Stimulated activated CD8-positive, alpha-beta memory T cell treated with anti-CD3 and anti-CD28 coated beads, Interleukin-15, amount 100 ng/mL, for 24 hours (primary cell): ENCODE measurements around the gene FLRT1.
"Not testable (repeated sequence)": the region's sequence is repeated elsewhere in the genome, so short reads cannot be mapped to it uniquely, and the experiment has no call there.

ENCODE experiments used
- DNase-seq: peaks from one replicate; pipeline ENCODE4 v3.0.0-alpha.2; 2020; ENCODE audit warnings: low read depth

FLRT1 gene

DNA sequence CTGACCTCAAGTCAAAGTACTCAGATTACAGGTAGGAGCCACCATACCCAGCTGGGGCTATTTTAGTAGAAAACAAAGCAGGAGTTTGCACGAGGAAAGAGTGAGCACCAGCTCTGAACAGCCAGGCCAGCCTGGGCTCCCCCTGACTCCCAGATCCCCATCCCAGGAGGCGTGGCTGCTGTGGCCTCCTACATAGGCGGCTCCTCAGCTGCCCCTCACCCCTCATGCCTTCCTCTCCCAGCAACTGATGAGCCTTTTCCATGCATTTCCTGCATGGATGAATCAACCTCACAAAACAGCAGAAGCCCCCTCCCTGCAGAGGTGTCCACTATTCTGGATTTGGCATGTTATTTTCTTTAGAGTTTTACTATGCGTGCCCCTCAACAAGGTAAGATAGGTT lies 10.5 kb upstream of the FLRT1 start:
- DNase-seq: no peak

DNA sequence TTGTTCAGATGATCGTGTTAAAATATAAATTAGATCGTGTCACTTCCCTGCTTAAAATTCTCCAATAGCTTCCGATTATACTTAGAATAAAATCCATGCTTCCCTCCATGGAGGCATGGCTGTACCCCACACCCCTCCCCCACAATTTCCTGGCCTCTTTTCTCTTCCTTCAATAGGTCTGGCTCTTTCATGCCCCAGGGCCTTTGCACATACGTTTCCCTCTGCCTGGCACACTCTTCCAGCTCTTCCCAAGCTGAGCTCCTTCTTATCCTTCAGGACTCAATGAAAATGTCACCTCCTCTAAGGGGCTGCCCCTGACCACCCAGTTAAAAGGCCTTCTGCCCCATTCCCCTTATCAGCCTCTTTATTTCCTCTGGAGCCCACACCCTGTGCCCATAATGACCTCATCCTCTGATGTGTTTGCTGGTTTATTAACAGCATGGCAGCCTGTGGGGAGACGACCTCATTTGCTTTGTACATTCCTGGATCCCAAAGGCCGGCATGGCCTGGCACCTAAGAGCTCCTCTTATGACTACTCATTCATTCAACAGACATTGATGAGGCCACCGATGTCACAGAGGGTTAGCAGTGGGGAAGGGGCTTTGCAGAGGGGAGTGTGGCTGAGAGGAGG lies 9.0 kb upstream of the FLRT1 start:
- DNase-seq: no peak

DNA sequence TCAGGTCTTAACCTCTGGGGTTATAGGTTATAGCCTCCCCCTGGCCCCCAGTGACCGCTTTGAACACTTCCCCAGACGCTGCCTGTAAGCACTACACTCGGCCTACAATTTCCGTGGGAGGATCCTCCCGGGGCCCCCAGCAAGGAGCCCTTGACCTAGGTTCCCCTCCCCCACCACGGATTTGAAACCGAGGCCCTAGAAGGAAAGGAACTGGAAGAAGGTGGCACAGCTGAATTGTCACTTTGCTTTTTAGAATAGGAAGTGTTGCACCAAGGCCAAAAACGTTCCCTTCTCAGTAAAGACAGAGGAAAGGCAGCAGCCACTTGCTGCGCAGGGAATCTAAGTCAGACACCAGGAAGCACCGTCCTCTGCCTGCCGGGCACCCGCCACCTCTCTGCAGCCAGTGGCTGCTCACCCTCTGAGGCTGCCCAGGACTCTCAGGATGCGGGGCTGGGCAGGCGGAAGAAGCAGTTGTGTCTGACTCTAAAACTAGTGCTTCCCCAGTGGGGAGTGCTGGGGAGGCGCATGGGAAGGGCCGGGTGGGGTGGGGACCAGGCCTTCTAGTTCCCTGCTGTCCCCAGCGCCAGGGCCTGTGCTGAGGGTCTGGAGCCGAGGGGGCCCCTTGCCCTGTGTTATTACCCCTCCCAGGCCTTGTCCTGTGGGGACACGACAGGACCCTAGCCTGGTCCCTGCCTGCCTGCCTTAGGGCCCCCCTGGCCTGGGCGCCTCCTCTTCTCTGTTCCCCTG lies 7.9 kb upstream of the FLRT1 start:
- no peak for DNase-seq

DNA sequence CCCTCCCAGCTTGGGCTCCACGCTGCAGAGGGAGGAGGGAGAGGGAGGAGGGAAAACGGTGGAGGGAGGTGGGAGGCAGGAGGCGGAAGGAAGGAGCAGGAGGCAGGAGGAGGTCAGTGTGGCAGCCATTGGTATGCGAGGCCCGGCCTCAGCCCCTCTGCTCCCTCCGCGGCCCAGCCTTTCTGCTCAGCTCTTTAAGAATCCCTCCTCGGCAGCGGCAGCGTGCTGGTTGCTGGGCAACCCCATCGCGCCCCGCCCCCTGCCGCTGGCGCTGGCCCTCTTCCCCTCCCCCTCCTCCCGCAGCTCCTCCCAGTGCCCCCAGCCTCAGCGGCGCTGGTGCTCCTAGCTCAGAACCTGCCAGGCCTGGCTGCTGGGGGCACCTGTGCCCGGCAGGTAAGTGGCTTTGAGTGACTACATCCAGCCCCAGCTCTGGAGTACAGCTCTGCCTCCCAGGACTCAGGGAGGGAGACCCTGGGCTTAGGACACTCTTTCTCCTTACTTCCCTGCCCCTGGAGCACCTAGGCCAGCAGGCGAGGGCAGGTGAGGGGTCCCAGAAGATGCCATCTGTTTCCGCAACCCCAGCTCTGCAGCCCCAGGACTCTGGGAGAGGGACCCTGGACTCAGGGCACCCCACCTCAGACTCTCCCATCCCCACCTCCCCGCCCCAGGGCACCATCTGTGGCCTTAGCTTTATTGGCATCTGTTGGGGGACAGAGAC lies 7.2 kb upstream of the FLRT1 start:
- no peak for DNase-seq

- no peak for DNase-seq
Observed at GRCh38 chr11:64029773-64030172, 6.0 kb upstream of the FLRT1 start.

DNA sequence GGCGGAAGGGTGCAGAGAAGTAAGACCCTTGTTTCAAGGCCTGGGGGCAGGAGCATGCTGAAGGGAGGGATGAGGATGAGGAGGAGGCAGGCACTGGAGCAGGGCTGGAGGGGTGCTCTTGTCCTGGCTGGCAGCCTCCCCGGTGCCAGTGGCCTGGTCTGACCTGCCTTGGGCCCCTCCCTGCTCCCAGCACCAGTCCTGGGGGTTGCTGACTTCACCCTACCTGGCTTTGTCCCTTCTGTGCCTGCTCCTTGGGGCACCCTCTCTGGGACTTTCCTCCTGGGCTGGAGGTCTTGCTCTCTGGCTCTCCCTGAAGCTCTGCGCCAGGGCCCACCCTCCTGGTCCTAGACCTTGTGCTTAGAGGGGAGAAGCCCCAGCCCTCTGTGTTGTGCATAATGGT lies 4.7 kb upstream of the FLRT1 start:
- DNase-seq: no peak

GRCh38 chr11:64032050-64032449 lies 3.7 kb upstream of the FLRT1 start:
- DNase-seq: no peak

- DNase-seq: no peak
Observed at GRCh38 chr11:64034411-64034811, 1.3 kb upstream of the FLRT1 start.

DNA sequence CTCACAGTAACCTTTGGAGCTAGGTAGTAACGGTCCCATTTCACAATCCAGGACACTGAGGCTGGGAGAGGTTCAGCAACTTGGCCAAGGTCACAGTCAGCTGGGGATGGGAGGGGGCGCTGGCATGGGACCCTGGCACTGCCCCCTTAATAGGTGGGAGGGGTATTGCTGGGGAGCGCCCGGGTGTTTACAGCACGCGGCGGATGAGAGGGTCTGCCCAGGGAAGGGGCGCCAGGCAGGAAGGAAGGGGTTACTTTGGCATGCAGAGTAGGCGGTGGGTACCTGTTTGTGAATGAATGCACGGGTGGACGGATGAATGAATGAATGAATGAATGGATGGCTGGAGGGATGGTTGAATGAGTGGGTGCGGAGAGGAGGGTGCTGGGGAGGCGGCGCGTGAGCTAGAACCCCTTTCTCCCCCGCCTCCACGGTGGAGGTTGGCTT lies 628 bp upstream of the FLRT1 start:
- DNase-seq: no peak

DNA sequence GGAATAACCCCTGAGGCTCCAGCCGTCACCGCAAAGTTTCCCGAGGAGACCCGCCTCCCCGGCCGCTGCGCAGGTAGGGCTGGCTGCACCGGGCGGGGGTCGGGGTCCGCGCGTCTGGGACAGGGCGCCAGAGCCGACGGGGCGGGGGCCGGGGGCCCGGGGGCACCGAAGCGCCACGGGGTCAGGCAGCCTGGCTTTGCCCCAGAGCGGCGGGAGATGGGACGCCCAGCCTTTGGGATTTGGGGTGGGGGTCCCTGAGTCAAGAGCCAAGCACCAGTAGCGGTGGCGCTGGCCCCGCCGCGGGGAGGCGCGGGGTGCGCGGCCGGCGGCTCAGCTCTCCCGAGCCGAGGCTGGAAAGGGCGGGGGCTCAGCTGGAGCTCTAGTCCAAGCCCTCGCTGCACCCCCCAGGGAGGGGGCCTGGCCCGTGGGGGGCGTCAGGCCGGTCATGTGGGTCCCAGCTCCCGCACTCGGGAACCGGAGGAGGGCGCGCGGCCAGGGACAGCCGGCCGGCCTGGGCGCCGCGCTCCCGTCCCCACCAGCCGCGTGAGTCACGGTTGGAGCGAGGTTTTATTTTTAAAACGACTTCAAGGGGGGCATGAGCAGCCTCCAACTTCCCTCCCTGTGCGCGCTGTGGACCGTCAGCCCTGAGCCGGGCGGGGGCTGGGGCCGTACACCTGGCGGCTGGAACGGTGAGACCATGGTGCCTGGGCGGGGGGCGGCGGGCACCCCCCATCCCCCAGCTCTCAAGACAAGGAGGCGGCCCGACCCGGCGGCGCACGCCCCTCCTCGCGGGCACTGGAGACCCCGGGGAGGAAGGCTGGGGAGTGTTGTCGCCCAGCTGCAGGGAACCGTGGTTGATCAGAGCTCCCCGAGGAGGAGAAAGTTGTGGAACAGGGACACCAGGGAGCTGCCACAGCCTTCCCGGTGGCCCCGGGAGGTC lies 626 bp downstream of the FLRT1 start:
- no peak for DNase-seq

- DNase-seq: no peak
Observed at GRCh38 chr11:64037027-64037634, 1.4 kb downstream of the FLRT1 start.

- no peak for DNase-seq
Observed at GRCh38 chr11:64038500-64038899, 2.8 kb downstream of the FLRT1 start.

GRCh38 chr11:64039012-64039665 lies 3.4 kb downstream of the FLRT1 start:
- DNase-seq: no peak

- no peak for DNase-seq
Observed at GRCh38 chr11:64040684-64041322, 5.1 kb downstream of the FLRT1 start.

- no peak for DNase-seq
Observed at GRCh38 chr11:64041846-64042245, 6.1 kb downstream of the FLRT1 start.

DNA sequence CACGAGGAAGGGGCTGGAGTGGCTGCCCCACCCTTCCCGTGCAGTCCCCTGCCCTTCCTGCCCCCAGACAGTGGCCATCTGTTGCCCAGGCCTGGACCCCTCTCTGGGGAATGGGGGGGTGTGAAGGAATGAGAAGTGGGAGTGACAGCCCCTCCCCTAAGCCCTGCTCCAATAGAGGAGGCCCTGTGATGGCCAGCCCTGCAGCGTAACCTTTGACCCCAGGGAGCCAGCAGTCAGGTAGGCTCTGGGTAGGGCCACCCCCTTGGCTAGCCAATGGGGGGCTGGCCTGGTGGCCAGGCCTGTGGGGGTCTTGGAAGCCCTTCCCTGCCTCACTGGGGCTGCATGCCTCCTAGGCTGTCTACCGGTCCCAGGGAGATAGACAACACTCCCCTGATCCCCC lies 6.6 kb downstream of the FLRT1 start:
- no peak for DNase-seq

DNA sequence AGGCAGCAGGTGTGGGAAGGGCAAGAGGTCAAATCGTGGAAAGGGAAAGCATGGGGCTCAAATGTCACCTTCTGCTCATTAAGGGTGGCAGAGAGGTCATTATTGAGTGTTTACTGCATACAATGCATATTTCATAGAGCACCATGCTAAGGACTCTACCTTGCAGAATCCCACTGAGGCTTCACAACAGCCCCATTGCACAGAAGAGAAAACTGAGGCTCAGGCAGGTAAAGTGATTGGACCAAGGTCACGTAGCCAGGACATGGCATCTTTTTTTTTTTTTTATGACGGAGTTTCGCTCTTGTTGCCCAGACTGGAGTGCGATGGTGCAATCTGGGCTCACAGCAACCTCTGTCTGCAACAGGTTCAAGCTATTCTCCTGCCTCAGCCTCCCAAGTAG lies 7.8 kb downstream of the FLRT1 start:
- DNase-seq: no peak

DNA sequence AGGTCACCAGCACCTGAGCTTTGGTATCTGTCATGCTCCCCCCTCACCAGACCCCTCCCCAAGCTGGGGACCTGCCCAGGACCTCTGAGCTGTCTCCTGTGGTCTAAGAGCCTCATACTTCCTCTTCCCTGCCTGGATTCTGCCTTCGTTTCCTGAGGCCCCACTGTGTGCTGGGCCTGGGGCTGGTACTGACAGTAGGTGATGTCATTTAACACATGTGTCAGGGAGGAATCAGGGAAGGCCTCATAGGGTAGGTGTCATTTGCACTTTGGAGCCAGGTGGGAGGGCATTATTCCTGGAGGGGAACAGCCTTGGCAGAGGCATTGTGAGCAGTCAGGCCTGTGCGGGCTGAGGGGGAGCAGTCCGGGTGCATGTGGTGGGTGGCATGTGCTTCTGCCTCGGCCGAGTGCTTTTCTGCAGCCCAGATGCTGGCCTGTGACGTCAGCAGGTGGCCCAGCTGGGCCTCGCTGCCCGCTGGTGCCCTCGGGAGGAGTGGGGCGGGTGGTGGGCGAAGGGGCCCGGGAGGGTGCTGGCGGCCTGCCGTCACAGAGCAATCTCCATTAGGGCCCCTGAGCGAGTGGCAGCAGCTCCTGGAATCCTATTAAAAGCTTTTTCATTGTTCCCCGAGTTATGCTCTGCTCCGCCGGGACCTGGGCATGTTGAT lies 9.1 kb downstream of the FLRT1 start:
- DNase-seq: no peak

DNA sequence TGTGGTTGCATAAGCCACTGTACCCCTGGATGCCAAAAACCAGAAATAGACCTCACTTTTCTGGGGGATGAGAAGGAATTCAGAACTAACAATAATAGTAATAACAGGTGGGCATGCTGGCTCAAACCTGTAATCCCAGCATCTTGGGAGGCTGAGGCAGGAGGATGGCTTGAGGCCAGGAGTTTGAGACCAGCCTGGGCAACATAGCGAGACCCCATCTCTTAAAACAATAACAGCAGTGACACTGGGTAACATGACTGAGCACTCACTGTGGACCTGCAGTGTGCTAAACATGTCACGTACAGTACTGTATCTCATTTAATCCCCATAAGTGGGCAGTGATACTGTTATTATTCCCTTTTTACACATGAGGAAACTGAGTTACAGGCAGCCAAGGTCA lies 10.0 kb downstream of the FLRT1 start:
- no peak for DNase-seq

DNA sequence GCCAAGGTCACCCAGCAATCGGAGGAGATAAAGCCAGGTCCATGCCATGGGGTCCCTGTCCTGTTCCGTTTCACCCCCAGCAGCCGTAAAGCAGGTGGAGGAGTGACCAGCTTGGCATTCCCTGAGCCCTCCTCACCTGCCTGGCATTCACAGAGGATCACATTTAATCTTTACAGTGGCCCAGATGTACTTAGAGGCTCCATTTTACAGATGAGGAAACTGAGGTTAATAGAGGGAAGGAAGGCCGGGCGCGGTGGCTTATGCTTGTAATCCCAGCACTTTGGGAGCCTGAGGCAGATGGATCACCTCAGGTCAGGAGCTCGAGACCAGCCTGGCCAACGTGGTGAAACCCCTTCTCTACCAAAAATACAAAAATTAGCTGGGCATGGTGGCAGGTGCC lies 11.6 kb downstream of the FLRT1 start:
- not testable (repeated sequence) for DNase-seq
